ENCODE measurements around the gene FLYWCH2. TPM values are rescaled to one million over a fixed set of nuclear protein-coding genes. Genes with fewer than 3 reads are reported as not detected.

Gene FLYWCH2
- total RNA-seq, 1 experiment from 2014 or later: 94.1 TPM

DNA sequence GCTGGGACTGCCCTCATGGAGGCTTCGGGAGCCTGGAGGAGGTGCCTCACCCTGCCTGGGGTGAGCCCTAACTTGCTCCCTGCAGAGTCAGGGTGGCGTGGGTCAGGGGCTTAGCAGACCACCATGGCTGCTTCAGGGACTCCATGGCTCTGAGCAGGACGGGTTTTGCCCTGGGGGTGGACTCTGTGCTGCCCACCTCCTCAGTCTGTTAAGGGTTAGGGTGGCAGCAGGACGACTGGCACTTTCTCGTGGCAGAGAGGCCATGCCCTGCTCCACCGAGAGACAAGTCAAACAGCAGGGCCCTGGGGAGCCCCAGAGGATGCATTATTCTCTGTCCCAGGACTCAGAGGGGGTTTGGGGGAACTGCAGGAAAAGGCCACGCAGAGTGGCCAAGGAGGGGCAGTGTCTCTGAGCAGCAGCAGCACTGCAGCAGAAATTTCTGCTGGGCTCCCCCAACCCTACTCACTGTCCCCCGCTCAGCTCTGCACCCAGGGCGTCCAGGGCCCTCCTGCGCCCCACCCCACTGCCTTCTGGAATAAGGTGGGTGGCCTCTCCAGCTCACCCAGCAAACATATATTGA lies 23.2 kb upstream of the FLYWCH2 start:
- no peak for DNase-seq
- peaks cover 18% of the 10 kb centered on the region; the same call in 1 of the 2 replicates for H3K27me3 ChIP-seq (ENCODE audit: control insufficient read depth, insufficient read depth, low read length)
- H3K4me3 ChIP-seq (ENCODE audit: insufficient read depth, low read depth, low read length): no peak overlapping the region
- H3K36me3 ChIP-seq (replicated peaks; ENCODE audit: control insufficient read depth, insufficient read depth, low read length): no peaks in the 10 kb centered on the region

DNA sequence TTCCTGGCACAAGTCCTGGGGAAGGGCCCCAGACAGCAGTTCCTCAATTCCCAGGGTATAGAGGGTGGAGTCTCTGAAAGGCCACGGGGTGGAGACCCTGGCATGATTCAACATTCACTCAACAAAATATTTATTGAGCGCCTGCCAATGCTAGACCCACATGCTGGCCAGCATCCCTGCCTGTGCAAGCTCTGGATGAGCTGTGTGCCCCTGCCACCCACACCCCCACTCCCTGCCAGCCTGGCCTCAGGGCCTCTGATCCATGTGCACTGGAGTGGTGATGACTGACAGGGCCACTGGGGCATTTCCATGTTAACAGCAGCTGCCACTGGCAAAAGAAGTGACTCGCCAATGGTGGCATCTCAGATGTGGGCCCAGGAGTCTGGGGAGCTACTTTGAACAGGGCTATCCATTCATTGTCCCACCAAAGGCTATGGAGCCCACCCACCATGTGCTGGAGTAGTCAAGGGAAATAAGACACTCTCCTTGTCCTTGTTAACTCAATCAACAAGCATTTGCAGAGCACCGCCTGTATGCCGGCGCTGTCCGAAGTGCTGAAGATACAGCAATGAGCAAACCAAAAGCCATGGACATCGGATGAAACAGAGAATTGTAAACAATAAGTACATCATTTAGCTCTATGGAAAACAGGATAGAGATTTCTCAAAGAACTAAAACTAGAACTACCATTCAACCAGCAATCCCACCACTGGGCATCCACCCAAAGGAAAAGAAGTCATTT lies 22.0 kb upstream of the FLYWCH2 start:
- Histone ChIP-seq H3K27me3 (ENCODE audit: control insufficient read depth, insufficient read depth, low read length) (peaks cover 19% of the 10 kb centered on the region), H3K36me3 (replicated peaks; ENCODE audit: control insufficient read depth, insufficient read depth, low read length) (no peaks in the 10 kb centered on the region), H3K4me3 (ENCODE audit: insufficient read depth, low read depth, low read length) (no peak overlapping the region)
- peak; percentile 46 for DNase-seq

DNA sequence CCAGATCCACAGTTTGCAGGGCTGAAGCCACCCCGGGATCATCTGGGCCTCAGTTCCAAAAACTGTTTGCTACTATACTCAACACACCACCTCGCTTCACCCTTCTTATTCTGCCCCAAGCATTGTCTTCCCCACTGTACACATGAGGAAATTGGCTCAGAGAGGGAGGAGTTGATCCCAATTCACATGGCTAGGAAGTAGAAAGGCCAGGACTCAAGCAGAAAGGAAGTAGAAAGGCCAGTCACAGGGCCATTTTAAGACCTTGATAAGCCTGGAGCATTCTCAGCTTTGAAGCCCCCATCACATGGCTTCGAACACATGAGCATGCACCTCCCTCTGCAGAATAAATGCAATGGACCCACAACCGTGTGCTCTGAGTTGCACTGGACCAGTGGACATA lies 17.4 kb upstream of the FLYWCH2 start:
- DNase-seq: no peak
- Histone ChIP-seq H3K4me3 (ENCODE audit: insufficient read depth, low read depth, low read length) (no peak overlapping the region), H3K27me3 (ENCODE audit: control insufficient read depth, insufficient read depth, low read length) (peaks cover 4% of the 10 kb centered on the region), H3K36me3 (replicated peaks; ENCODE audit: control insufficient read depth, insufficient read depth, low read length) (no peaks in the 10 kb centered on the region)

DNA sequence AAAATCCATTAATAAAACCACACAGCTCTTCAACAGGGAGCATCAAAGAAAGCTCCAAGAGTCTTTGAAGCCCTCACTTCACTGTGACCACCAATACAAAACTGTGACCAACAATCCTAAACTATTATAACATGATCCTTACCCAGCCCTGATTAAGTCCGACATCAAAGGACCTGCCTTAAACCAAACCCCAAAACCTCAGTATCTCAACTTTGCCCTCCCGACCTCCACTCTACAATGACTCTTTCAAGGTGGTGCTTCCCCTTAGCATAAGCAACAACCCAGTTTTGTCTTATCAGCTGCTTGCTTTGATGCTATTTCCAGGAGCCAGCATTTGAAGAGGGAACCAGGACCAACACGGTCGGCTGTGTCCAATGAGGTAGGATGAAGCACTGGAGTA lies 16.6 kb upstream of the FLYWCH2 start:
- DNase-seq: no peak
- H3K27me3 ChIP-seq (ENCODE audit: control insufficient read depth, insufficient read depth, low read length): peaks cover 4% of the 10 kb centered on the region
- no peak overlapping the region for H3K4me3 ChIP-seq (ENCODE audit: insufficient read depth, low read depth, low read length)
- no peaks in the 10 kb centered on the region for H3K36me3 ChIP-seq (replicated peaks; ENCODE audit: control insufficient read depth, insufficient read depth, low read length)

DNA sequence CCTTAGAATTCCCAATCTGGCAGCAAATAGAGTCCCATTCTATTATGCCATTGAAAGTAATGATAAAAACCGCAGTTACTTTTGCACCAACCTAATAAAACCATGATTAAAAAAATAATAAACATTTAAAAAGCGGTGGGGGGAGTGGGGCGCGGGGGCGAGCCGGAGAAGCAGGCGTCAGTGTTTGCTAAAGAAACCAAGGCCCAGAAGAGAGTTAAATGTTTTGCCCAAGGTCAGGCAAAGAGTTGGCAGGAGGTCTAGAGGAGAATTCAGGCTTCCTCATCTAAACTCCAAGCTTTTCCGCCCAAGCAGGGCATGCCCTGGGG lies 15.4 kb upstream of the FLYWCH2 start:
- H3K4me3 ChIP-seq (ENCODE audit: insufficient read depth, low read depth, low read length): peak overlapping the region; percentile 50
- H3K36me3 ChIP-seq (replicated peaks; ENCODE audit: control insufficient read depth, insufficient read depth, low read length): no peaks in the 10 kb centered on the region
- peaks cover 4% of the 10 kb centered on the region for H3K27me3 ChIP-seq (ENCODE audit: control insufficient read depth, insufficient read depth, low read length)

DNA sequence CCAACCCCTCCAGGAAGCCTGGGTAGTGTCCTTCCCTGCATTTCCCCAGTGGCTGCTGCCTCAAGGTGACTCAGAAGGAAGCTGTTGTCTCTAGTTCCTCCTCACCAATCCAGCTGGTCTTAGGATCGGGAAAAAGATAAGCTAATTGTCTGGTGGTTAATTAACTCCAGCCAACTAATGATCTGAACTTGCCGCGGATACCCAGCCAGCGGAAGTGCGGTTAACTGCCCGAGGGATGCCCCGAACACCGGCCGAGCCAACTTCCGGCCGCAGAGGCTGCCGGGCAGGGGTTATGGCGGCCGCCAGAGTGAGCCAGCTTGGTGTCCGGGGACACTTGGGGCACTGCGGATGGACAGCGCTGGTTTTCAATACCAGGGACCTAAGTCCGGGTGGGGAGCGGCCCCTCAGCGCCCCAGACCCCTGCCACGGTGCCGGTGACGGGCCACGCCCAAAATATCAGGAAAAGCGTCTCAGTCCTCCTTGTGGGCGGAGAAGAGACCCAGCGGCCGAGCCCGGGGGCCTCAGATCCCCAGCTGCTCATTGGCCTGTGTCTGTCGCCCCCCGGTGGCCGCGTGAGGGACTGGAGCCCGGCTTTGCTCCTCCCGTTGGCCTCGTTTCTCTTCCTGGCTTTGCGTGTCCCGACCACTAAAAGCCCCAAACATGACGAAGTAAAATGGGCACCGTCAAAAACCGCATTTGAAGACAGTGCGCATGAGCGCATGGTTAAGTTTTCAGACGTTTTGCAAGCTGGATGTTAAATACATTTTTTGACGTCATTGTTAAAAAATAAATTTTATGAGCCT lies 14.8 kb upstream of the FLYWCH2 start:
- Histone ChIP-seq H3K27me3 (ENCODE audit: control insufficient read depth, insufficient read depth, low read length) (peaks cover 4% of the 10 kb centered on the region), H3K4me3 (ENCODE audit: insufficient read depth, low read depth, low read length) (peak overlapping the region; percentile 50), H3K36me3 (replicated peaks; ENCODE audit: control insufficient read depth, insufficient read depth, low read length) (no peaks in the 10 kb centered on the region)
- DNase-seq: peak; percentile 99

More for the DNA sequence above, 15.4 kb upstream of the FLYWCH2 start:
- DNase-seq: no peak

DNA sequence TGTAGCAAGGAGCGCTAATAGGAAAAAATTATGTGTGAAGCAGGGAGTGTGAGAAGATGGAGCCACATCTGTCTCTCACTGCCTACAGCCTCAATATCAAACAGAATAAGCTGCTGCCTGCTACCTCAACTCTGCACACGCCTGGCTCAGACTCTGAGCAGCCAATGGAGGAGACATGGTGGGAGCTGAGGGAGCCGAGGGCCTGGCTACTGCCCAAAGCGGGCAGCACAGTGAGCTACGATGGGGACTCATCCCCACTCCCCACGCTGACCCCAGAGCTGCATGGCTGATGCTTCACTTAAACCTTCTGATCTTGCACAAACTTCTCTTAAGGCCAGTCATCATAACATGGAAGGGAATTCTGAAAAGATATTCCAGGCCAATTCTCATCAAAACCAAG lies 11.1 kb upstream of the FLYWCH2 start:
- no peak for DNase-seq
- no peaks in the 10 kb centered on the region for H3K36me3 ChIP-seq (replicated peaks; ENCODE audit: control insufficient read depth, insufficient read depth, low read length)
- H3K27me3 ChIP-seq (ENCODE audit: control insufficient read depth, insufficient read depth, low read length): peaks cover 2% of the 10 kb centered on the region
- no peak overlapping the region for H3K4me3 ChIP-seq (ENCODE audit: insufficient read depth, low read depth, low read length)

DNA sequence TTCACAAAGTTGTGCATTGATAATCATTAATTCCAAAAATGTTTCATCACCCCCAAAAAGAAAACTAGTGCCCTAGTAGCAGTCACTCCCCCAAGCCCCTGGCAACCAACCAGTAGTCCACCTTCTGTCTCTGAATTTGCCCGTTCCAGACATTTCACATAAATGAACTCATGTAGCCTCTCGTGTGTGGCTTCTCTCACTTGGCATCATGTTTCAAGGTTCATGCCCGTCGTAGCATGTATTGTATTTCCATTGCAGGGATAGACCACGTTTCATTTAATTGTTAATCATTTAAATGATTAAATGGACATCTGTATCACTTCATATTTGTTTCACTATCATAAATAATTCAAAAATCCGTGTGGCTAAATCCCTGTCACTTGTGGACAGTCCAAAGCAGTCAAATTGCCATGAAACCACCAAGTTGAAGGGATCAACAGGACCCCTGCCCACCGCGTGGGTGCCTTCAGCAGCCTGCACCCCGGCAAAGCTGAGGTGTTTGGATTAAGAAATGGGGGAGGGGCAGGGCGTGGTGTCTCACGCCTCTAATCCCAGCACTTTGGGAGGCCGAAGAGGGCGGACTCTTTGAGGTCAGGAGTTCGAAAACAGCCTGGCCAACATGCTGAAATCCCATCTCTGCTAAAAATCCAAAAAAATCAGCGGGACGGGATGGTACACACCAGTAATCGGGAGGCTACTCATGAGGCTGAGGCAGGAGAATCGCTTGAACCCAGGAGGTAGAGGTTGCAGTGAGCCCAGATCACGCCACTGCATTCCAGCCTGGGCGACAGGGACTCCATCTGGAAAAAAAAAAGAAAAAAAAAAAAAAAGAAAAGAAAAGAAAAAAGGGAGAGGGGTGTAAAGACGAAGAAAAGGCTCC lies 8.7 kb upstream of the FLYWCH2 start:
- H3K27me3 ChIP-seq (ENCODE audit: control insufficient read depth, insufficient read depth, low read length): peaks cover 2% of the 10 kb centered on the region
- no peak for DNase-seq
- H3K4me3 ChIP-seq (ENCODE audit: insufficient read depth, low read depth, low read length): no peak overlapping the region
- H3K36me3 ChIP-seq (replicated peaks; ENCODE audit: control insufficient read depth, insufficient read depth, low read length): no peaks in the 10 kb centered on the region

DNA sequence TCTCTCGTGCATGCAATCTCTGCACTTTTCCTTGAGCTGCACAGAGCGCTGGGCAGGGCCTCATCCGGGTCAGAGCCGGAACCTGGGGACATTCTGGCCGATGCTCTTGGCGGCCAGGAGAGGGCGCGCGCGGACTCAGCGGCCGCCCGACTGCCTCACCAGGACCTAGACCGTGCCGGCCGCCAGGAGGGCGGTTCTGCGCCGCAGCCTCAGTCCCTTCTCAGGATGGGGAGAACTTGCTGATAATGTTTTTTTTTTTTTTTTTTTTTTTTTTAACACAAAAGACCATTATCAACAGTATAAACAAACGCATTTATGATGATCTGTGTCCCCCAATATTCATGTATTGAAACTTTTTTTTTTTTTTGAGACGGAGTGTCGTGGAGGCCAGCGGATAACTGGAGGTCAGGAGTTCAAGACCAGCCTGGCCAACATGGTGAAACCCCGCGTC lies 8.1 kb upstream of the FLYWCH2 start:
- Histone ChIP-seq H3K36me3 (replicated peaks; ENCODE audit: control insufficient read depth, insufficient read depth, low read length) (no peaks in the 10 kb centered on the region), H3K4me3 (ENCODE audit: insufficient read depth, low read depth, low read length) (no peak overlapping the region), H3K27me3 (ENCODE audit: control insufficient read depth, insufficient read depth, low read length) (peaks cover 1% of the 10 kb centered on the region)
- DNase-seq: peak; percentile 93

DNA sequence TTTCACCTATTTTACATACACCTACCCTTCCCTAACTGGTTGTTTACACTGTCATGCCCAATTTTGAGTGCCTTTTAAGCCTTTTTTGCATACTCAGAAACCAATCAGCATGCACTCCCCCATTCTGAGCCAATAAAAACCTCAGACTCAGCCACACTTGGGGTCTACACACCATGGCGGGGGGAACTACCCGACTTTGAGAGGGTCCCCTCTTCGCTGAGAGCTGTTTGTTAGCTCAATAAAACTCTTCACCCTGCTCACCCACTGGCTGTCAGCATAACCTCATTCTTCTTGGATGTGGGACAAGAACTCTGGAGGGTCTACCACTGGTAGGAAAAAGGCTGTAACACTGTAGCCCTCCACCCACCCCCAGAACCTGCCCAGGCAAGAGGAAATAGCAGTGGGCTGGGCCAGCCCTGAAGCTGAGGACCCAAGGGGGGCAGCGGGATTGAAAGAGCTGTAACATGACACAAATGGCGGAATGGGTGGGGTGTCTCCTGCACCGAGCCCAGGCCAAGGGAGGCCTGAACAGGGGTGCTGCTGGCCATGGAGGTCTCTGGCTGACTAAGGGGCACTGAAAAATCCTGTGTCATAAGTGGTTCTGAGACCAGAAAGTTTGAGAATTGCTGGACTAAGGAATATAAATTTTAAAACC lies 3.0 kb upstream of the FLYWCH2 start:
- Histone ChIP-seq H3K4me3 (ENCODE audit: insufficient read depth, low read depth, low read length) (no peak overlapping the region), H3K36me3 (replicated peaks; ENCODE audit: control insufficient read depth, insufficient read depth, low read length) (no peaks in the 10 kb centered on the region), H3K27me3 (ENCODE audit: control insufficient read depth, insufficient read depth, low read length) (no peaks in the 10 kb centered on the region; the same call in 1 of the 2 replicates)
- DNase-seq: no peak

DNA sequence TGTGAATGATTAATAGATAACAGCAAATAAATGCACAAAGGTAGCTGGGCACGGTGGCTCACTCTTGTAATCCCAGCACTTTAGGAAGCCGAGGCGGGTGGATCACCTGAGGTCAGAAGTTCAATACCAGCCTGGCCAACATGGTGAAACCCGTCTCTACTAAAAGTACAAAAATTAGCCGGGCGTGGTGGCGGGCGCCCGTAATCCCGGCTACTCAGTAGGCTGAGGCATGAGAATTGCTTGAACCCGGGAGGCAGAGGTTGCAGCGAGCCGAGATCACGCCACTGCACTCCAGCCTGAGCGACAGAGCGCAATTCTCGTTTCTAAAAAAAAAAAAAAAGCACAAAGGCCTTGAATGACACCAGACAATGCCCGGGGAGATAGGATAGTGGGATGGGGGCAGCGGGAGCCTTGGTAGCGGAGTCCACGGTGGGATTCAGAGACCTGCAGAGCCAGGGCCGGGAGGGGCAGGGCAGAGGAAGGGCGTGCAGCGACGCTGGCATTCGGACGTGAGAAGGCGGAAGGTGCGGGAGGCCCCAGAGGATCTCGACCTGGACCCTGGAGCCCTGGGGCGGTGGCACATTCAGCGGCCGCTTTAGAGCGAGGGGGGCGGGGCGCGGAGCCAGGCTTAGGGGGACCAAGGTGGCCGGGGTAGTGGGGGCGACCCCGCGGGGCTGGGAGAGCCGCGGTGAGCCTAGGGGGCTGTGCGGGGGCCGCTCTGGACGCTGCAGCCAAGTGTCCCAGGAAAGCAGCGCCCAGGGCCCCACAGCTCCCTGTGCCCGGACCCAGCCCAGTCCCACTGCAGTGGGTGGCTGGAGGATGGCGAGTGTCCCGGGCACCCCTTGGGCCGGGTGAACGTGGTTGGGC lies 999 bp upstream of the FLYWCH2 start:
- peak; percentile 76 for DNase-seq
- H3K27me3 ChIP-seq (ENCODE audit: control insufficient read depth, insufficient read depth, low read length): no peaks in the 10 kb centered on the region; the same call in 1 of the 2 replicates
- no peaks in the 10 kb centered on the region for H3K36me3 ChIP-seq (replicated peaks; ENCODE audit: control insufficient read depth, insufficient read depth, low read length)
- peak overlapping the region; percentile 73 for H3K4me3 ChIP-seq (ENCODE audit: insufficient read depth, low read depth, low read length)

DNA sequence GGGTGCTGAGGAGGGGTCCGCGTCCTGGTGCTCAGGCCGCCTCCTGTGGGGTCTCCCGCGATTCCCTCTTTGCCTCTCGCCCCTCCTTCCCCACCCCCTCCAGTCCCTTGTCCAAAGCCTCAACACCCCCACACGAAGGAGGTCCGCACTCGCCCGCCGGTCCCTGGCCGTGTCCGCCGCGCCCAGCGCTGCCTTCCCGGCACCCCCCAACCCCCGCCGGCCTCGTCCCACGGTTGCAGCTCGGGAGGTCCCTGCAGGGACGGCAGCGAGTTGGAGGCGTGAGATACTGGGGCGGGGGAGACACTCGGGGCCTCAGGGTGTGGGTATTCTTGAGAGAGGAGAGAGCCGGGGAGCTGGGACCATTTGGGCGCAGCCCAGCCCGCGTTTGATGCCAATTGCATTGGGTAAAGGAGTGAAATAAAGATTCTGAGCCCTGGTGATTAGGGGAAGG lies 468 bp downstream of the FLYWCH2 start:
- no peaks in the 10 kb centered on the region; the same call in 1 of the 2 replicates for H3K27me3 ChIP-seq (ENCODE audit: control insufficient read depth, insufficient read depth, low read length)
- no peaks in the 10 kb centered on the region for H3K36me3 ChIP-seq (replicated peaks; ENCODE audit: control insufficient read depth, insufficient read depth, low read length)
- peak overlapping the region; percentile 98 for H3K4me3 ChIP-seq (ENCODE audit: insufficient read depth, low read depth, low read length)
- DNase-seq: no peak

DNA sequence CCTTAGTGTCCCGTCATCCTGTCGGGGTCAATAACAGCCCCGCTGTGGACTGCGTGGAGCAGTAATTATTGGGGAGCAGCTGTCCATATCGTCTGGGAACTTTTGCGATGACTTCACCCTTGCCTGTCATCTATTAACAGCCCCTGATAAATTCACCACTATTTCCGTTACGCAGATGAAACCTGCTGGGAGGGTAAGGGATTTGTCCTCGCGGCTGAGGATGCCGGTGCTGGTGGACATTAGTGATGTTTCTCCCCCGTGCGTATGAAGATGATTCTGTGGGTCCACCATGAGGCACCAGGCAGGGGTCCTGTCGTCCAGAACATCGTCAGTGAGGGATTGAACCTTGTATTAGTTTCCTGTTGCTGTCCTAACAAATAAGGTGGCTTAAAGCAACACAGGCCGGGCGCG lies 1.0 kb downstream of the FLYWCH2 start:
- Histone ChIP-seq H3K27me3 (ENCODE audit: control insufficient read depth, insufficient read depth, low read length) (no peaks in the 10 kb centered on the region; the same call in 1 of the 2 replicates), H3K36me3 (replicated peaks; ENCODE audit: control insufficient read depth, insufficient read depth, low read length) (no peaks in the 10 kb centered on the region), H3K4me3 (ENCODE audit: insufficient read depth, low read depth, low read length) (peak overlapping the region; percentile 98)
- no peak for DNase-seq
